ENCODE results near the gene STUB1. TPM values are rescaled to one million over a fixed set of nuclear protein-coding genes. Genes with fewer than 3 reads are reported as not detected.
"Not testable (repeated sequence)": the region's sequence is repeated elsewhere in the genome, so short reads cannot be mapped to it uniquely, and the experiment has no call there.

Gene STUB1
- total RNA-seq, 1 experiment from 2014 or later, result 118 TPM

DNA sequence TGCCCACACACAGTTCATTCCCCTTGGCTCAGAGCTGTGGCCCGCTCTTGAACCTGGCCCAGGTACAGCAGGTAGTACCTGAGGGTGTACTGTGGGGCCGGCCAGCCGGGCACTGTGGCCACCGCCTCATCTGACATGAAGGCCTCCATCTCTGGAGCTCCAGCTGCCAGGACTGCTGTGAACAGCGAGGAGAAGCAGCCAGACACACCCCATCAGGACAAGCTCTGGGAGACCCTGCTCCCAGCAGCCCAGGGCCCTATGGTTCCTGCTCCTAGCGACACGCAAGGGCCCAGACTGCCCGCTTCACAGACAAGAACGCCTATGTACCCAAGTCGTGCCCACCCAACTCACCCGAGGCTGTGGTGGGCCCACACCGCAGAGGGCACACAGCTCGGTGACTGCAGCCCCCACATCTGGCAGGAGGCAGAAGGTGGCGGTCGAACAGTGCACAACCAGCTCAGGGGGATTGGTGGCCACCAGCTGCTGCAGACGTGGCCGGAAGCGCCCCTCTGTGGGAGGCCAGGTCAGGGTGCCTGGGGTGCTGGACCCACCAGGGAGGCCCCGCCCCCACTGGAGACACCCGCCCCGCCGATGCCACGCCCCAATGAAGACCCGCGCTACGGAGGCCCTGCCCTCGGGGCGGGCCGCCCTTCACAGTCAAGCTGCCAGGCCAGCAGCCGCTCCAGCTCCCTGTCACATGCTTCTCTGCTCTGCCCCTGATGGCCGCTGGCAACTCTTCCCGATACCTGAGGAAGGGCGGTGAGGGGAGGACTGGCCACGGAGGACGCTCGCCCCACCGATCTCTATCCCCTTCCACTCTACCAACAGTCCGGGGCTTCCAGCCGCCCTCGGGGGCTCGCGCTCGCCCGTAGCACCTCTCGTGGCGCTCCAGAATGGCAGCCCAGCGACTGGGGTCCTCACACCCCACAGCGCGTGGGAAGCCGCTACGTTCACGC, 1.1 kb upstream of the STUB1 start:
- peak; percentile 76 for DNase-seq (ENCODE audit: low read depth)

- no peak for DNase-seq (ENCODE audit: low read depth)
Measured at GRCh38 chr16:680625-680945, 375 bp downstream of the STUB1 start.

- peak; percentile 59 for DNase-seq (ENCODE audit: low read depth)
Measured at GRCh38 chr16:680967-681745, 946 bp downstream of the STUB1 start.

DNA sequence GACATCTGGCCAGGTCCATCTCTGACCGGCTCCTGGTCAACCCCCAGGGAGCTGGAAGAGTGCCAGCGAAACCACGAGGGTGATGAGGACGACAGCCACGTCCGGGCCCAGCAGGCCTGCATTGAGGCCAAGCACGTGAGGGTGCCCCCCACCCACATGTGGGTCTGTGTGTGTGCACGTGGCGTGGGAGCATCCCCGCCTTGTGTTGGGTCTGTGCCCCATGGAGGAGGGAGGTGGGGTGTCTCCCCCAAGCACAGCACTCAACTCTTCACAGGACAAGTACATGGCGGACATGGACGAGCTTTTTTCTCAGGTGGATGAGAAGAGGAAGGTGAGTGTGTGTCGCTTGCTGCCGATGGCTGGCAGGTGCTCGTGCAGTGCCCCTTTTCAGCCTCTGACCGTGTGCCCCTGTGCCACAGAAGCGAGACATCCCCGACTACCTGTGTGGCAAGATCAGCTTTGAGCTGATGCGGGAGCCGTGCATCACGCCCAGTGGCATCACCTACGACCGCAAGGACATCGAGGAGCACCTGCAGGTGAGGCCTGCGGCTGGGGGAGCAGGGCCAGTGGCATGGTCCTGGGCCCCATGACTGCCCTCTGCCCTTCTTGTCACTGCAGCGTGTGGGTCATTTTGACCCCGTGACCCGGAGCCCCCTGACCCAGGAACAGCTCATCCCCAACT, 1.7 kb downstream of the STUB1 start:
- DNase-seq (ENCODE audit: low read depth), result no peak

DNA sequence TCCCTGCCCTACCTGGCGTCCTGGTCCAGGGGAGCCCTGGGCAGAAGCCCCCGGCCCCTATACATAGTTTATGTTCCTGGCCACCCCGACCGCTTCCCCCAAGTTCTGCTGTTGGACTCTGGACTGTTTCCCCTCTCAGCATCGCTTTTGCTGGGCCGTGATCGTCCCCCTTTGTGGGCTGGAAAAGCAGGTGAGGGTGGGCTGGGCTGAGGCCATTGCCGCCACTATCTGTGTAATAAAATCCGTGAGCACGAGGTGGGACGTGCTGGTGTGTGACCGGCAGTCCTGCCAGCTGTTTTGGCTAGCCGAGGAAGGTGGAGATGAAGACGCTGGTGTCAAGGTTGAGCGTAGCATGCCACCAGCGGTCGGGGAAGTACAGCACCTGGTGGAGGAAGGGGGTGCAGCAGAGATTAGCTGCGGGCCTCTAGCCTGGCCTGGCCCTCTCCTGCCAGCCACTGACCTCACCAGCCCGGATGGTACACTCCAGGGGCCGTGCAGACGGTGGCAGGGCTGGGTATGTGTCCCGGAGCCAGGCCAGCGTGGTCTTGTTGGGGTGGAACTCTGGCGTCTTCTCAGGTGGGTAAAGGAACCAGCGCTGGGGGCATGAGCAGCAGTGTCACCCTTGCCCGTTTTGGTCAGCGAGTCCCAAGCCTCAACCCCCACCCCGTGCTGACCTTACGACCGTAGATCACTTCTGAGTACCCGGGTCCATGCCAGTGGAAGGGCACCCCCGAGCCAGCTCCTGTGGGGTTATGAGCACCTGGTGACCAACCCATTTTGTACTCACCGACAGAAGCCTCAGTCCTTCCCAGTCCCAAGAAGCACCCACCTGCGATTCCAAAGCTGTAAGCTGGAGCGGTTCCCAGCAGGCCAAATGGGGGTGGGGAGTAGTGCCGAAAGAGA, 2.5 kb downstream of the STUB1 start:
- DNase-seq (ENCODE audit: low read depth), result no peak

DNA sequence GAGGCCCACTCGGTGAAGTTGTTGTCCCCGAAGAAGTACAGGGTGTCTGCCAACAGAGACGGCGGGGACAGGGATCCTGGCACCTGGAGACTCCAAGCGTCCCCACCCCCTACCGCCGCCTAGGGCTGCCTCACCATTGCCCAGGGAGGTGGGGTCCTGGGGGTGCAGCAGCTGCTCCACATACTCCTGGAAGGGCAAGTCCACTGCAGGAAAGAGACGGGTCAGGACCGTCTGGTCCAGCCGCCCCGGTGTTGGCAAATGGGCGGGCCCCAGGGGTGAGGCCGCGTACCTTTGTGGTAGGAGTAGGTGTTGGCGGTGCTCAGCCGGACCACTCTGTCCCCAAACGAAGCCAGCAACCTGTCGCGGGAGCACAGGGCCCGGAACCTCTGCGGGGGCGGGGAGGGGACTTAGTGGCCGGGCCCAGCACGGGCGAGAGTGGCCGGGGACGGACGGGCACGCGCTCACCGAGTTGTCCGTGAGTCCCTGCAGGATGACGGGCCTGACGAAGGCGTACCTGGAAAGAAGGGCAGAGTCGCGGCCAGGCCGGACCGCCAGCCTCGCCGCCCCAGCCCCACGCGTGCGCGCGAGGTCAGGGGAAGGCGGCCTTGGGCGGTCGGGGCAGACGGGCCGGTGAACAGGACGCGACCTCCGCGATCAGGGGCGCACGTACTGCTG, 3.3 kb downstream of the STUB1 start:
- DNase-seq (ENCODE audit: low read depth), result no peak

DNA sequence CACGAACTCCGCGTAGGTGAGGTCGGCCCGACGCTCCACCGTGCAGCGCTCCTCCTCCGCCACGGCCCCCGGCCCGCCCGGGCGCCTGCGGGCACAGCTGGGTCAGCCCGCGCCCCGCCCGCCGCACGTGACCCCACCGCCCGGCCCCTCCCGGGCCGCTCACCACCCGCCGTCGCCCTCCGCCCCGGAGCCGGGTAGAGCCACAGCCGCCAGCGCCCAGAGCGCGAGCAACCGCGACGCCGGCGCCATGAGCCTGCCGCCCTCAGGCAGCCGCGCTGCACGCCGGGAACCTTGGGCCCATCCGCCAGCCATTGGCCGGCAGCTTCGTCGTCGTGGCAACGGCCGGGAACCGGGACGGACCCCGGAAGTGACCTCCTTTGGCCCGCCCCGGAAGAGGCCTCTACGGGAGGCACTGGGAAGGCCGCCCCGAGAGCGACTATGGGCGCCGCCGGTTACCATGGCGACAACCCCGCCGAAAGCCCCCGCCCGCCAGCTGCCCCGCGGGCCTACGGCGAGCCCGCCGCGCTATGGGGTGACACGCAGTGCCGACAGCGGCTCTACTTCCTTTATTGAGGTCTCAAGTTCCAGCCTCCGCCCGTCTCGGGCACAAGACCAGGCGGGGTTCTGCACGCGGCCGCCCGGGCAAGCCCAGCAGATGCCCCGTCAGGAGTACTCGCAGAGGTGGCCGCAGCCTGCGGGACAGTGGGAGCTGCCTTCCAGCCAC, 4.0 kb downstream of the STUB1 start, which contains the start of gene JMJD8:
TSS of gene JMJD8 (minus strand) at position 264 of the 724 bp plus-strand sequence. CDS start at position 249, 15 bp downstream.
- peak; percentile 96 for DNase-seq (ENCODE audit: low read depth)

DNA sequence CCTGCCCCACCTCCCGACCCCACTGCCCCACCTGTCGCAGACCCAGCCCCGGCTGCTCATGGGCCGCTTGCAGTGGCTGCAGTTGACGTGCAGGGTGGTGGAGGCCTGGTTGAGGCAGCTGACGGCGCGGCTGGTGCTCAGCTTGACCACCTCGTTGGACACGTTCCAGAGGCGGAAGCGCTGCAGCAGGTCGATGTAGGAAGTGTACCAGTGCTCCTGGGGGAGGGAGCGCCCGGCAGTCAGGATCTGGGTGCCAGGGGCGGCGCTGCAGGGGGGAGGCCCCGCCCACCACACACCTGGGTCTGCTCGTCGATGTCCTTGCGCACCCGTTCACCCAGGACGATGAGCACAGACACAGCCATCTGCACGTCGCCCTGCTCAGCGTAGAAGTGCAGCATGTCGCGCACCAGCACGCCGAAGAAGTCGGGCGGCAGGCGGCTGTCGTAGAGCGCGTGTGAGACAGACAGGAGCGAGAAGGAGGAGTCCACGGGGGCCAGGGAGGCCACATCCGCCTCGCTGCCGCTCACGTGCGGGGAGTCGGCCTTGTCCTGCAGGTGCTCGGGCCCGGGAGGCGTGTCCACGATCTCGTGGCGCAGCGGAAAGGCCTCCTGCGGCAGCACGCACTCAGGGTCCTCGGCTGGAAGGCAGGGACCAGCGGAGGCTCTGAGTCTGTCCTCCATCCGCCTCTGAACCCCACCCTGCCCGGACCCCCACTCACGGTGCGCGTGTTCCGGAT, 4.9 kb downstream of the STUB1 start:
- no peak for DNase-seq (ENCODE audit: low read depth)

GRCh38 chr16:685967-686366, 5.8 kb downstream of the STUB1 start:
- peak; percentile 64 for DNase-seq (ENCODE audit: low read depth)

DNA sequence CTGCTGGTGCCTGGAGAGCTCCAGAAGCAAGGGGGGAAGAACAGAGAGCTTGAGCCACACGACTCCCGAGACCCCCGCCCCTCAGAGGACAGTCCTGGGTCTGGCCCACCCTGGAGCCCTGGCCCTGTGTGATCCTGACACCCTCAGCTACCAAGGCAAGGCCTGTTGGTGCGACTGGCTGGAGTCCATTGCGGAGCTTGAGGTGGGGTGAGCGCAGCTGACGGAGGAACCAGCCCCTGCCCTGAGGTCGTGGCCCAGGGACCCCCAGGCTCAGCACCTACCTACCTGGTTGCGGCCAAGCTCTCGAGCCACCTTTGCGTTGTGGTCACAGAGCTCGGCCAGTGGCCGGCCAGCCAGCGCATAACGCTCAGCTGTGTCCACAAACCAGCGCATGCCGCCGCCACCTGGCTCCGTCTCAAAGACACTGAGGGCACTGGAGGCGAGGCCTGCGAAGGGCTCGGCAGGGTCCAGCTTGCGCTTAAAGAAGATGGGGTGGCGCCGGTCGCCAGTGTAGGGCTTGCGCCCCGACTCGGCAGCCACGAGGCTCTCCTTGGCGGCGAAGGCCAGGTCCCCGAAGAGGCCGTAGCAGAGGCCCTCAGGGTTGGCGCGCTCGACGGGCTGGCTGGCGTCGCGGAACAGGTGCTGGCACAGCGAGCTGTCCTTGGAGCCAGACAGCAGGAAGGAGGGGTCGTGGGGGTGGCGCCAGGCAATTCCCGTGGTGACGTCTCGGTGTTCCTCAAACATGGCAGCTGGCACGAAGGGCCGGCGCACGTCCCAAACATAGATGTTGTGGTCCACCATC, 6.5 kb downstream of the STUB1 start:
- no peak for DNase-seq (ENCODE audit: low read depth)

- no peak for DNase-seq (ENCODE audit: low read depth)
Measured at GRCh38 chr16:687499-687898, 7.3 kb downstream of the STUB1 start.

DNA sequence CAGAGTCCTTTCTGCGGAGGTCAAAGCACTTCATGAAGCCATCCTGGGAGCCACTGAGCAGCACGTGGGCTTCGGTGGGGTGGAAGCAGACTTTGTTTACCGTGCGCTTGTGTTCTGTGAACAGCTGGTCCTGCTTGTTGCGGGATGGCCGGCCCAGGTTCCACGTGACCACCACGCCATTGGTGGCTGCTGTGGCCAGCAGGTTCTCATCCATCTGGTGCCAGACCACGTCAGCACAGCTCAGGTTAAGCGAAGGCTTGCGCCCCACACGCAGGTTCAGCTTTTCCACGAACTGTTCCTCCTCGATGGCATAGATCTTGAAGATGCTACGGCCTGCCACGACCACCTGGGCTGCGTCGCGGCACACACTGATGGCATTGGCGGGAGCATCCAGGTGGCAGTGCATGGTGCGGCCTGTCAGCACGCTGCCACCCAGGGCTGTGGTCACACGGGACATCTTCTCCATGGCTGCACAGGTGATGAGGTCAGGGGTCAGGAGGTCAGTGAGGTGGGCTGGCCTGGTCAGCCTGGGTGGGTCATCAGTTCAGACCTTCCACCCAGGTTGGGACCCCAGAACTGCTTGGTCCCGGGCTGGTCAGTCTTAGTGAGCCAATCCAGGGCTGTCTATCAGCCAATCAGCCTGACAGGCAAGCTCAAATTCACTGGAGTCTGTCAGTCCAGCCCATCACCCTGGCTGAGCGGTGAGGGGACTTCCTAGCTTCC, 9.1 kb downstream of the STUB1 start:
- no peak for DNase-seq (ENCODE audit: low read depth)

GRCh38 chr16:691242-691641, 11.0 kb downstream of the STUB1 start:
- DNase-seq (ENCODE audit: low read depth), result not testable (repeated sequence)

DNA sequence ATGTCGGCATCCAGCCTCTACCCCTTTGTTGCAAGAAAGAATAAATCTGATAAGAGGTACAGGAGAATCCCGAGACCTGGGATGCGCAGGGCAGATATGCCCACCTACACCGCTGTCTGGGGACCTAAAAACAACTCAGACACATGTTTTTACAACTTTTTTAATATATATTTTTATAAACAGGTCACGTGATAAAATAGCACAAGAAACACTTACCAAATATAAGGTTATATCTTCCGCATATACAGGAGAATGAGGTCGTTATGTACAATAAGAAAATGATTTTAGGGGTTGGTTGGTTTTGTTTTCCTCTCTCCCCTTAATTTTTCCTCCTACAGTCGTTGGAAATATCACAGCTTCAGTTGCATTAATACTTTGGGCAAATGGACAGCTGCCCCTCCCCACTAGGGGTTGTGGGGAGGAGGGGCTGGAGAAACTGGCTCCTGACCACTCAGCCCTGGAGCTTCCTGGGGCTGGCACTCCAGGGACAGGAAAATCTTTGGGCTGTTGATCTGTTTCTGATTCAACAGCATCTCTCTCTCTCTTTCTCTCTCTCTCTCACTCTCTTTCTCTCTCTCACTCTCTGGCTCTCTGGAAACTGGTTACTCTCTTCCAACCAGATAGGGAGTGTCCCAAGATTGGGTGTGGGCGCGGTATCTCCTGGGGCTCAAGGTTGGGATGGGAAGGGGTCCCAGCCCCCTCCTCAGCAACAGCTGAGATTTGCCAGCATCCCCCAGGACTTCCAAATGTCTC, 12.3 kb downstream of the STUB1 start:
- DNase-seq (ENCODE audit: low read depth), result no peak

GRCh38 chr16:693364-693763, 13.2 kb downstream of the STUB1 start:
- DNase-seq (ENCODE audit: low read depth), result no peak

GRCh38 chr16:693766-694165, 13.6 kb downstream of the STUB1 start:
- no peak for DNase-seq (ENCODE audit: low read depth)
